WERI-Rb-1 (cell line): Measurements from ENCODE around the gene SLC12A7.

ENCODE experiments used
- DNase-seq: peaks from one replicate; pipeline ENCODE4 v3.0.0-alpha.2; 2020
- H3K27ac ChIP-seq: fragments of 250-450 bp; sonication (Bioruptor Pico); 2 replicates; pipeline ENCODE4 v1.5.1; 2020; ENCODE audit warnings: mild to moderate bottlenecking, moderate library complexity
- H3K27me3 ChIP-seq: fragments of 250-450 bp; sonication (Bioruptor Pico); 2 replicates; pipeline ENCODE4 v1.5.1; 2021; ENCODE audit warnings: mild to moderate bottlenecking, low read depth, moderate library complexity; ENCODE audit not compliant: insufficient read depth, severe bottlenecking
- H3K36me3 ChIP-seq: fragments of 250-450 bp; sonication (Bioruptor Pico); 2 replicates; pipeline ENCODE4 v1.5.1; 2020; ENCODE audit warnings: mild to moderate bottlenecking, moderate library complexity
- H3K4me3 ChIP-seq: 2 replicates; pipeline ENCODE4 v1.5.1; 2011; ENCODE audit warnings: low read depth, mild to moderate bottlenecking, control low read depth, low read length
- H3K9me3 ChIP-seq: fragments of 250-450 bp; sonication (Bioruptor Pico); 2 replicates; pipeline ENCODE4 v1.5.1; 2021; ENCODE audit warnings: mild to moderate bottlenecking, moderate library complexity; ENCODE audit not compliant: severe bottlenecking
- CTCF ChIP-seq: IDR thresholded peaks from 2 replicates; pipeline ENCODE4 v1.5.1; 2011; ENCODE audit warnings: low read depth, mild to moderate bottlenecking, control low read depth, inconsistent platforms, low read length

Gene SLC12A7

GRCh38 chr5:1133510-1134201 lies 21.8 kb upstream of the SLC12A7 start:
- DNase-seq = no peak
- Histone ChIP-seq H3K9me3 (no peaks in the 10 kb centered on the region), H3K27me3 (no peaks in the 10 kb centered on the region), H3K27ac (no peak overlapping the region), H3K36me3 (no peaks in the 10 kb centered on the region), H3K4me3 (no peak overlapping the region)
- TF ChIP-seq CTCF = no peak

- H3K9me3 ChIP-seq = no peaks in the 10 kb centered on the region
- H3K4me3 ChIP-seq = no peak overlapping the region
- no peak for DNase-seq
- no peak for TF ChIP-seq CTCF
- H3K36me3 ChIP-seq = no peaks in the 10 kb centered on the region
- H3K27me3 ChIP-seq = no peaks in the 10 kb centered on the region
- no peak overlapping the region for H3K27ac ChIP-seq
Observed at GRCh38 chr5:1133108-1133507, 21.2 kb upstream of the SLC12A7 start.

- no peaks in the 10 kb centered on the region for H3K9me3 ChIP-seq
- H3K4me3 ChIP-seq = no peak overlapping the region
- no peaks in the 10 kb centered on the region for H3K27me3 ChIP-seq
- TF ChIP-seq CTCF = no peak
- no peak for DNase-seq
- H3K27ac ChIP-seq = no peak overlapping the region
- no peaks in the 10 kb centered on the region for H3K36me3 ChIP-seq
Observed at GRCh38 chr5:1132570-1132969, 20.7 kb upstream of the SLC12A7 start.

GRCh38 chr5:1131726-1132125 lies 19.9 kb upstream of the SLC12A7 start:
- no peak for DNase-seq
- Histone ChIP-seq H3K27me3 (no peaks in the 10 kb centered on the region), H3K36me3 (no peaks in the 10 kb centered on the region), H3K9me3 (no peaks in the 10 kb centered on the region), H3K27ac (no peak overlapping the region), H3K4me3 (no peak overlapping the region)
- no peak for TF ChIP-seq CTCF

GRCh38 chr5:1131191-1131621 lies 19.3 kb upstream of the SLC12A7 start:
- Histone ChIP-seq H3K27me3 (no peaks in the 10 kb centered on the region), H3K36me3 (no peaks in the 10 kb centered on the region), H3K27ac (no peak overlapping the region), H3K4me3 (no peak overlapping the region), H3K9me3 (no peaks in the 10 kb centered on the region)
- DNase-seq = no peak
- TF ChIP-seq CTCF = no peak
